ENCODE data around the gene SURF2.
A peak's percentile ranks its signal among the peaks of the same experiment; 100 is the strongest.

The SURF2 gene

DNA sequence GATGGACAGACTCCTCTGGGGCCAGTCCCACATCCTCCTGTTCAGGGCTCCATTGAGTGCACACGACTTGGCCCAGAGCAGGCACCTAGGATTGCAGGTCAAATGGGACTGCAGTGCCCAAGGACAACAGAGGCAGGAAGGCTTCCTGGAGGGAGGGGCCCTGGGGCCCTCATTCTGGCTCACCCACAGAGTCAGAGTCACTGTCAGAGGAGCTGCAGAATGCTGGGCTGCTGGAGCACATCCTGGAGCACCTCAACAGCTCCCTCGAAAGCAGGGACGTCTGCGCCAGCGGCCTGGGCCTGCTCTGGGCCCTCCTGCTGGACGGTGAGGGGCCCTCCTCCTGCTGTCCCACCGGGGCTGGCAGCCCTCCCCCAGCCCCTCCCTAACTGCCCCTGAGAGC lies 46.3 kb downstream of the SURF2 start:
- in situ Hi-C loops (cut with MboI; ENCODE audit: low pct_unique_long_range_greater_than_20kb, low sequenced_read_pairs, unreplicated experiment): no loop called here
- TF ChIP-seq, protein P1, sequence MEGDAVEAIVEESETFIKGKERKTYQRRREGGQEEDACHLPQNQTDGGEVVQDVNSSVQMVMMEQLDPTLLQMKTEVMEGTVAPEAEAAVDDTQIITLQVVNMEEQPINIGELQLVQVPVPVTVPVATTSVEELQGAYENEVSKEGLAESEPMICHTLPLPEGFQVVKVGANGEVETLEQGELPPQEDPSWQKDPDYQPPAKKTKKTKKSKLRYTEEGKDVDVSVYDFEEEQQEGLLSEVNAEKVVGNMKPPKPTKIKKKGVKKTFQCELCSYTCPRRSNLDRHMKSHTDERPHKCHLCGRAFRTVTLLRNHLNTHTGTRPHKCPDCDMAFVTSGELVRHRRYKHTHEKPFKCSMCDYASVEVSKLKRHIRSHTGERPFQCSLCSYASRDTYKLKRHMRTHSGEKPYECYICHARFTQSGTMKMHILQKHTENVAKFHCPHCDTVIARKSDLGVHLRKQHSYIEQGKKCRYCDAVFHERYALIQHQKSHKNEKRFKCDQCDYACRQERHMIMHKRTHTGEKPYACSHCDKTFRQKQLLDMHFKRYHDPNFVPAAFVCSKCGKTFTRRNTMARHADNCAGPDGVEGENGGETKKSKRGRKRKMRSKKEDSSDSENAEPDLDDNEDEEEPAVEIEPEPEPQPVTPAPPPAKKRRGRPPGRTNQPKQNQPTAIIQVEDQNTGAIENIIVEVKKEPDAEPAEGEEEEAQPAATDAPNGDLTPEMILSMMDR (IDR thresholded peaks at IDR 0.05; ENCODE audit: extremely low read depth, insufficient read depth, missing control alignments): no peak

DNA sequence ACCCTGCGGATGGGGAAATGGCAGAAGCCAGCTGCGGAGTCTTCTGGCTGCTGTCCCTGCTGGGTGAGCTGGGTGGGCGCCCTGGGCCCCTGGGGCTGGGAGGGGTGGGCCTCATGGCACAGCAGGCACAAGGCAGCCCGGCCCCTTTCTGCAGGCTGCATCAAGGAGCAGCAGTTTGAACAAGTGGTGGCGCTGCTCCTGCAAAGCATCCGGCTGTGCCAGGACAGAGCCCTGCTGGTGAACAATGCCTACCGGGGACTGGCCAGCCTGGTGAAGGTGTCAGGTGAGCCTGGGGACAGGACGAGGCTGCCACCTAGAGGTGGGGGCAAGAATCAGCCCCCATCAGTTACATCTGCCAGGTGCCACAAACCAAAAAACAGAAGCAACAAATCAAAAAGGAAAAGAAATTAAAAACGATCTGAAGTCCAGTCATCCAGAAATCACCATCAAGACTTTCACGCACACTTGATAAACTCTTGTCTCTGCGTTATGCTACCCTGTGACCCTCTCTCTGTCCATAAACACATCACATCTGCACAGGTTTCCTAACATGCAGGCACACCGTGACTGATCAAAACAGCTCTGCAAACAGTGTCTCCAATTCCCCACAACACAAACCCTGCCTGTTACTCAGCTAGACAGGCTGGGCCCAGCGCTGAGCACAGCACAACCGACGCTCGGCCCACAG lies 47.6 kb downstream of the SURF2 start:
- in situ Hi-C loops (cut with MboI; ENCODE audit: low pct_unique_long_range_greater_than_20kb, low sequenced_read_pairs, unreplicated experiment): no loop called here
- DNase-seq (ENCODE audit: low spot score): peak; percentile 64
- TF ChIP-seq, protein P1 (IDR thresholded peaks at IDR 0.05; ENCODE audit: extremely low read depth, insufficient read depth, missing control alignments): peak; percentile 55

More for the DNA sequence above, 46.3 kb downstream of the SURF2 start:
- no peak for DNase-seq (ENCODE audit: low spot score)

DNA sequence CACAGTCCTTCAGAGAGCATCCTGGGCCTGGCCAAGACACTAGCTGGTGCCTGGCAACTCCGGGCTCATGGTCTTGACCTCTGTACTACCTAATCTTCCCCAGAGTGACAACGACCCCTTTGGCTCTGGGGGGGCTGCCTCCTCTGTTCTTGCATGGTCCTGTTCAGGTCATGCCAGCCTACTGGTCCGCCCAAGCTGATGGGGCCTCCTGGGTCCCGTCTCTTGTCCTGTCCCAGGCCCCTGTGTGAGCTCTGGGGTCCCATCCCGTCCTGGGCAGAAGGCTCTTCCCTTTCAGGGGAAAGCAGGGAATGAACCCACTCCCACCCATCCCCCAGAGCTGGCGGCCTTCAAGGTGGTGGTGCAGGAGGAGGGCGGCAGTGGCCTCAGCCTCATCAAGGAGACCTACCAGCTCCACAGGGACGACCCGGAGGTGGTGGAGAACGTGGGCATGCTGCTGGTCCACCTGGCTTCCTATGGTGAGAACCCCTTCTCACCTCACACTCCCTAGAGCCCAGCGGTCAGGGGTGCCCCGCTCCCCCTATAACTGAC lies 48.2 kb downstream of the SURF2 start:
- in situ Hi-C loops (cut with MboI; ENCODE audit: low pct_unique_long_range_greater_than_20kb, low sequenced_read_pairs, unreplicated experiment): no loop called here
- no peak for DNase-seq (ENCODE audit: low spot score)
- TF ChIP-seq, protein P1 (IDR thresholded peaks at IDR 0.05; ENCODE audit: extremely low read depth, insufficient read depth, missing control alignments): no peak

DNA sequence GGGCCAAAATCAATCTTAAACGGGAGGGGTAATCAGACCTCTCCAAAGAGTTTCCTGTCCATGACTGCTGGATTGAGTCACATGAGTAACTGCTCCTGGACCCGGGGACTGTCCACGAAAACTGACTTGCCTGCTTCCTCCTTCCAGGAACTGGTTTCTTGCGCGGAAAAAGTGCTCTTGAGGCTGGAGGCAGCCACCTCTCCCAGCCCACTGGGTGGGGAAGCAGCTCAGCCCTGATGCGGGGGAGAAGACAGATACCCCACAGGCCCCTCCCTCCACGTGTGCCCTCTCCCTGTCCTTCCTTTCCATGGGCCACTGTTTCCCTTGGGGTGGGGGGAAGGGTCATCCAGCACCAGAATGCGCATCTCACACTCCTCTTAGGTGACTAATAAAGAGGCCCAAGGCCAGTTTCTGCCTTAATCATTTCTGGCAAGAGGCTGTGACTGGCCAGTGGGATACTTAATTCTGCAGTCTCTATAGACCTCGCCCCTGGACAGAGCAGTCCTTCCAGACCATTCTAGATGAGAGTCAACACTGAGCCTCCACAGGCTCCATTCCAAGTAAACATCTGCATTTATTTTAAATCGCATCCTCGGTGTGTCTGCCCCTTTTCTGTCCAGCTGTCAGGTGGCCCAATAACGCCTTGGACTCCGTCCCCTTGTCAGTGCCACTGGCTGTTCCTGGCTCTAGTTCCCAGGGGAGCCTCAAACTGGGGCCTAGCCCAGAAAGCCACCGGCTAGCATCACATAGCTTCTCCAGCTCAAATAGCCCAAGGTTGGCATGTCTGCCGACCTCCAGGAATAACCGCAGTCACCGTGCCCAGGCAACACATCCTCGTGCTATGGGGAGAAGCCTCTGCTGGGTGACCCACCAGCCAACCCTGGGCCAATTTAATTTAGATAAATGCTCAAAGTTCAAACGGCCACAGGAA lies 49.4 kb downstream of the SURF2 start:
- no peak for DNase-seq (ENCODE audit: low spot score)
- in situ Hi-C loops (cut with MboI; ENCODE audit: low pct_unique_long_range_greater_than_20kb, low sequenced_read_pairs, unreplicated experiment): no loop called here
- TF ChIP-seq, protein P1 (IDR thresholded peaks at IDR 0.05; ENCODE audit: extremely low read depth, insufficient read depth, missing control alignments): no peak

DNA sequence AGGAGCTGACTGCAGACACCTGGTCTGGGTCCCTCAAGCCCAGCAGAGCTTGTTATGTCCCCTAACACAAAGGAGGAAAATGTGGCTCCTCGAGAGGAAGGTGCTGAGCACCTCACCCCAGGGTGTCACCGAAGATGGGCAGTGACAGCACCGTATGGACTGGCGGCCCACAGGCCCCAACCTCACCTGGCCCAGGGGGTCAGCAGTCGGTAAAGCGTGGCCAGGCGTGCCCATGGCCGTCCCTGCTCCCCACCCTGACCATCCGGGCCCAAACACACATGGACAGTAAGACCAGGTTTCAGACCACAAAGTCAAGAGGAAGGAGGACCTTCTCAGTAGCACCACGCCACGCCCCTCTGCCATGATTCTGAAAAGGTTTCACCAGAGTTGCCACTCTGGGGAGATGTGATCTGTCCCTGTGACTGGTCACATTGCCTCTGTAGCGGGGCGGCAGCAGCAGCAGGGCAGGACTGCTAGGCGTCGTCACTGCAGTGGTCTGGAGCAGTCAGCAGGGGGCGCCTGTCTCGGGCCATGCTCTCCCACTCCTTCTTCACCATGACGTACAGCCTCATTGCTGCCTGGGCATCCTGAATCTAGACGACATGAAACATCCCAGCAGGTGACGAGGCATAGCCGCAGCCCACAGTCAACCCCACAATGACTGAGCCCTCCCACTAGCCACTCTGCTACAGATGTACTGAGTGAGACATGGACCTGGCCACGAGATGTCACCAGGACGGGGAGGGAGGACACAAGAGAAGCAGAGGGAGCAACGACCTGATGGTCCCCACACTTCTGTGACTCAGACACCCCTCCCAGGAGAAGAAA lies 50.3 kb downstream of the SURF2 start:
- TF ChIP-seq, protein P1 (IDR thresholded peaks at IDR 0.05; ENCODE audit: extremely low read depth, insufficient read depth, missing control alignments): peak; percentile 95
- peak; percentile 86 for DNase-seq (ENCODE audit: low spot score)
- in situ Hi-C loops (cut with MboI; ENCODE audit: low pct_unique_long_range_greater_than_20kb, low sequenced_read_pairs, unreplicated experiment): no loop called here

DNA sequence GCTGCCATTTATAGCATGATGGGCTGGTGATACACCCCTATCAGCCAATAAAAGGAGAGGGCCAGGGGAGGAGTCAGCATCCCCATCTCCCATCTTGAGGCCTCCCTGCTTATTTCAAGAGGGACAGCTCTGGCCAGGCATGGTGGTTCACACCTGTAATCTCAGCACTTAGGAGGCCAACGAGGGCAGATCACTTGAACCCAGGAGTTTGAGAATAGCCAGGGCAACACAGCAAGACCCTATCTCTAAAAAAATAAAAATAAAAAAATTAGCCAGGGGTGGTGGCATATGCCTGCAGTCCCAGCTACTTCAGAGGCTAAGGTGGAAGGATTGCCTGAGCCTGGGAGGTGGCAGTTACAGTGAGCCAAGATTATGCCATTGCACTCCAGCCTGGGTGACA lies 51.7 kb downstream of the SURF2 start:
- in situ Hi-C loops (cut with MboI; ENCODE audit: low pct_unique_long_range_greater_than_20kb, low sequenced_read_pairs, unreplicated experiment): no loop called here
- TF ChIP-seq, protein P1 (IDR thresholded peaks at IDR 0.05; ENCODE audit: extremely low read depth, insufficient read depth, missing control alignments): no peak
- DNase-seq (ENCODE audit: low spot score): no peak
